HepG2 (cell line): ENCODE results near the gene SHANK2. TPM values are rescaled to one million over a fixed set of nuclear protein-coding genes. Genes with fewer than 3 reads are reported as not detected.

Experiments
- ARNT2 ChIP-seq: sonication (generic); formaldehyde crosslinking; IDR thresholded peaks from 2 replicates; pipeline ENCODE4 v1.8.0; 2022; ENCODE audit warnings: mild to moderate bottlenecking, low read depth, missing genetic modification reagents, moderate library complexity
- CBX5 ChIP-seq: sonication (generic); formaldehyde crosslinking; IDR thresholded peaks from 2 replicates; pipeline ENCODE4 v1.4.0; 2020; ENCODE audit warnings: missing genetic modification reagents, borderline replicate concordance
- CEBPB ChIP-seq: IDR thresholded peaks from 2 replicates; pipeline ENCODE4 v1.6.1; 2011; ENCODE audit warnings: low read depth, low read length, improper control_type of control experiment, borderline replicate concordance
- KLF16 ChIP-seq, 2 experiments: sonication (generic) in 1 of 2; formaldehyde crosslinking in 1 of 2; IDR thresholded peaks; 2 replicates each; pipeline versions ENCODE4 v1.6.1 to v1.8.0; 2016 to 2023; ENCODE audit warnings: missing genetic modification reagents in 2 of 2, missing compliant biosample characterization in 1 of 2
- LCORL ChIP-seq, 2 experiments: fragments of 450-650 bp in 1 of 2; sonication (generic) in 1 of 2; formaldehyde crosslinking in 1 of 2; IDR thresholded peaks; 2 replicates each; pipeline versions ENCODE4 v1.5.0 to v1.6.1; 2017 to 2020; ENCODE audit warnings: antibody characterized with exemption in 1 of 2, missing genetic modification reagents in 1 of 2
- NCOA5 ChIP-seq: sonication (generic); formaldehyde crosslinking; IDR thresholded peaks from 2 replicates; pipeline ENCODE4 v1.4.0; 2020; ENCODE audit warnings: missing genetic modification reagents
- TGIF2 ChIP-seq: IDR thresholded peaks from 2 replicates; pipeline ENCODE4 v1.6.1; 2016; ENCODE audit warnings: control low read depth, missing compliant biosample characterization
- ZBTB25 ChIP-seq: IDR thresholded peaks from 2 replicates; pipeline ENCODE4 v1.6.1; 2018; ENCODE audit warnings: missing genetic modification reagents
- ZBTB42 ChIP-seq: sonication (generic); formaldehyde crosslinking; IDR thresholded peaks from 2 replicates; pipeline ENCODE4 v1.5.0; 2020; ENCODE audit warnings: mild to moderate bottlenecking, missing genetic modification reagents
- ZEB1 ChIP-seq: IDR thresholded peaks from 2 replicates; pipeline ENCODE4 v1.6.1; 2012; ENCODE audit warnings: mild to moderate bottlenecking, low read depth, inconsistent platforms; ENCODE audit not compliant: insufficient replicate concordance
- ZKSCAN8 ChIP-seq: IDR thresholded peaks from 2 replicates; pipeline ENCODE4 v1.6.1; 2016; ENCODE audit warnings: borderline replicate concordance, missing genetic modification reagents, missing compliant biosample characterization
- ZMAT3 ChIP-seq: sonication (generic); formaldehyde crosslinking; conservative IDR thresholded peaks from 2 replicates; pipeline ENCODE4 v1.7.0; 2021; ENCODE audit warnings: missing genetic modification reagents
- ZNF143 ChIP-seq: sonication (generic); formaldehyde crosslinking; IDR thresholded peaks from 2 replicates; pipeline ENCODE4 v1.4.0; 2020; ENCODE audit warnings: missing genetic modification reagents
- ZNF264 ChIP-seq: sonication (generic); formaldehyde crosslinking; IDR thresholded peaks from 2 replicates; pipeline ENCODE4 v1.4.0; 2020; ENCODE audit warnings: missing genetic modification reagents
- ZNF546 ChIP-seq: sonication (generic); formaldehyde crosslinking; conservative IDR thresholded peaks from 2 replicates; pipeline ENCODE4 v1.8.1; 2023; ENCODE audit warnings: mild to moderate bottlenecking, missing genetic modification reagents
- ZNF749 ChIP-seq: sonication (generic); formaldehyde crosslinking; IDR thresholded peaks from 2 replicates; pipeline ENCODE4 v1.8.0; 2022; ENCODE audit warnings: mild to moderate bottlenecking, missing genetic modification reagents, moderate library complexity, borderline replicate concordance
- polyA plus RNA-seq, 8 experiments: library from polyadenylated mRNA; depleted of rRNA in 3 of 8; stranded (reverse) in 7 of 8; unstranded in 1 of 8; fragments of >200 nt; fragmentation: Illumina TruSeq in 4 of 8; extraction: Trizol in 4 of 8; gene quantifications; 2 replicates each; pipeline versions ENCODE4 v1.2.1 to v1.2.3, GENCODE V29; 2011 to 2016; ENCODE audit warnings: low read depth in 4 of 8, missing spikeins in 1 of 8, mixed read lengths in 1 of 8; ENCODE audit not compliant: insufficient read depth in 1 of 8
- total RNA-seq, 5 experiments: library from RNA; depleted of rRNA; stranded (reverse); fragments of >200 nt; fragmentation: Illumina TruSeq; extraction: Trizol; gene quantifications; 2 replicates each; pipeline ENCODE4 v1.2.3, GENCODE V29; 2016; ENCODE audit warnings: low read depth in 1 of 5
- TF ChIP-seq, protein P1 (sequence below): sonication (generic); formaldehyde crosslinking; IDR thresholded peaks from 2 replicates; pipeline ENCODE4 v1.9.0; 2021; ENCODE audit warnings: missing genetic modification reagents, borderline replicate concordance
- TF ChIP-seq, protein P2 (sequence below): sonication (generic); formaldehyde crosslinking; IDR thresholded peaks from 2 replicates; pipeline ENCODE4 v1.5.0; 2020; ENCODE audit warnings: missing genetic modification reagents
- TF ChIP-seq, protein P3 (sequence below): sonication (generic); formaldehyde crosslinking; IDR thresholded peaks from 2 replicates; pipeline ENCODE4 v1.5.1; 2020; ENCODE audit warnings: mild to moderate bottlenecking, missing genetic modification reagents, moderate library complexity
- TF ChIP-seq, protein P4 (sequence below): sonication (generic); formaldehyde crosslinking; conservative IDR thresholded peaks from 2 replicates; pipeline ENCODE4 v1.4.0; 2020; ENCODE audit warnings: missing genetic modification reagents

Gene SHANK2
- total and polyA plus RNA-seq, 2 of the 13 experiments (the other 11 are each of a cell fraction or from before 2014, with no cell fraction given) = 10.2 to 13.0 TPM

GRCh38 chr11:71251761-71252268 is 562 bp downstream of the SHANK2 start (continued):
- no peak for TF ChIP-seq ZBTB25 (CRISPR knock-in tag)
- TF ChIP-seq ZNF546 (CRISPR knock-in tag) = peak; percentile 53; the same call in 1 of the 2 replicates
- TF ChIP-seq, protein P1, sequence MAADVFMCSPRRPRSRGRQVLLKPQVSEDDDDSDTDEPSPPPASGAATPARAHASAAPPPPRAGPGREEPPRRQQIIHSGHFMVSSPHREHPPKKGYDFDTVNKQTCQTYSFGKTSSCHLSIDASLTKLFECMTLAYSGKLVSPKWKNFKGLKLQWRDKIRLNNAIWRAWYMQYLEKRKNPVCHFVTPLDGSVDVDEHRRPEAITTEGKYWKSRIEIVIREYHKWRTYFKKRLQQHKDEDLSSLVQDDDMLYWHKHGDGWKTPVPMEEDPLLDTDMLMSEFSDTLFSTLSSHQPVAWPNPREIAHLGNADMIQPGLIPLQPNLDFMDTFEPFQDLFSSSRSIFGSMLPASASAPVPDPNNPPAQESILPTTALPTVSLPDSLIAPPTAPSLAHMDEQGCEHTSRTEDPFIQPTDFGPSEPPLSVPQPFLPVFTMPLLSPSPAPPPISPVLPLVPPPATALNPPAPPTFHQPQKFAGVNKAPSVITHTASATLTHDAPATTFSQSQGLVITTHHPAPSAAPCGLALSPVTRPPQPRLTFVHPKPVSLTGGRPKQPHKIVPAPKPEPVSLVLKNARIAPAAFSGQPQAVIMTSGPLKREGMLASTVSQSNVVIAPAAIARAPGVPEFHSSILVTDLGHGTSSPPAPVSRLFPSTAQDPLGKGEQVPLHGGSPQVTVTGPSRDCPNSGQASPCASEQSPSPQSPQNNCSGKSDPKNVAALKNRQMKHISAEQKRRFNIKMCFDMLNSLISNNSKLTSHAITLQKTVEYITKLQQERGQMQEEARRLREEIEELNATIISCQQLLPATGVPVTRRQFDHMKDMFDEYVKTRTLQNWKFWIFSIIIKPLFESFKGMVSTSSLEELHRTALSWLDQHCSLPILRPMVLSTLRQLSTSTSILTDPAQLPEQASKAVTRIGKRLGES (CRISPR knock-in tag) = no peak
- TF ChIP-seq CEBPB = no peak
- no peak for TF ChIP-seq LCORL (IDR thresholded peaks at IDR 0.05)
- TF ChIP-seq LCORL (CRISPR knock-in tag; IDR thresholded peaks at IDR 0.05) = no peak
- TF ChIP-seq ZMAT3 (CRISPR knock-in tag) = no peak
- TF ChIP-seq ZKSCAN8 (CRISPR knock-in tag) = no peak
- TF ChIP-seq NCOA5 (CRISPR knock-in tag) = no peak
- TF ChIP-seq, protein P2, sequence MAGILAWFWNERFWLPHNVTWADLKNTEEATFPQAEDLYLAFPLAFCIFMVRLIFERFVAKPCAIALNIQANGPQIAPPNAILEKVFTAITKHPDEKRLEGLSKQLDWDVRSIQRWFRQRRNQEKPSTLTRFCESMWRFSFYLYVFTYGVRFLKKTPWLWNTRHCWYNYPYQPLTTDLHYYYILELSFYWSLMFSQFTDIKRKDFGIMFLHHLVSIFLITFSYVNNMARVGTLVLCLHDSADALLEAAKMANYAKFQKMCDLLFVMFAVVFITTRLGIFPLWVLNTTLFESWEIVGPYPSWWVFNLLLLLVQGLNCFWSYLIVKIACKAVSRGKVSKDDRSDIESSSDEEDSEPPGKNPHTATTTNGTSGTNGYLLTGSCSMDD (CRISPR knock-in tag) = no peak
- no peak for TF ChIP-seq ZNF143 (CRISPR knock-in tag)
- no peak for TF ChIP-seq KLF16 (CRISPR knock-in tag; IDR thresholded peaks at IDR 0.05)
- TF ChIP-seq CBX5 = no peak
- TF ChIP-seq, protein P3, sequence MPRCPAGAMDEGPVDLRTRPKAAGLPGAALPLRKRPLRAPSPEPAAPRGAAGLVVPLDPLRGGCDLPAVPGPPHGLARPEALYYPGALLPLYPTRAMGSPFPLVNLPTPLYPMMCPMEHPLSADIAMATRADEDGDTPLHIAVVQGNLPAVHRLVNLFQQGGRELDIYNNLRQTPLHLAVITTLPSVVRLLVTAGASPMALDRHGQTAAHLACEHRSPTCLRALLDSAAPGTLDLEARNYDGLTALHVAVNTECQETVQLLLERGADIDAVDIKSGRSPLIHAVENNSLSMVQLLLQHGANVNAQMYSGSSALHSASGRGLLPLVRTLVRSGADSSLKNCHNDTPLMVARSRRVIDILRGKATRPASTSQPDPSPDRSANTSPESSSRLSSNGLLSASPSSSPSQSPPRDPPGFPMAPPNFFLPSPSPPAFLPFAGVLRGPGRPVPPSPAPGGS (CRISPR knock-in tag) = 0 out of 2 replicates have a peak, but pooled peaks have one; percentile 54
- TF ChIP-seq ZNF264 (CRISPR knock-in tag) = no peak
- TF ChIP-seq, protein P4, sequence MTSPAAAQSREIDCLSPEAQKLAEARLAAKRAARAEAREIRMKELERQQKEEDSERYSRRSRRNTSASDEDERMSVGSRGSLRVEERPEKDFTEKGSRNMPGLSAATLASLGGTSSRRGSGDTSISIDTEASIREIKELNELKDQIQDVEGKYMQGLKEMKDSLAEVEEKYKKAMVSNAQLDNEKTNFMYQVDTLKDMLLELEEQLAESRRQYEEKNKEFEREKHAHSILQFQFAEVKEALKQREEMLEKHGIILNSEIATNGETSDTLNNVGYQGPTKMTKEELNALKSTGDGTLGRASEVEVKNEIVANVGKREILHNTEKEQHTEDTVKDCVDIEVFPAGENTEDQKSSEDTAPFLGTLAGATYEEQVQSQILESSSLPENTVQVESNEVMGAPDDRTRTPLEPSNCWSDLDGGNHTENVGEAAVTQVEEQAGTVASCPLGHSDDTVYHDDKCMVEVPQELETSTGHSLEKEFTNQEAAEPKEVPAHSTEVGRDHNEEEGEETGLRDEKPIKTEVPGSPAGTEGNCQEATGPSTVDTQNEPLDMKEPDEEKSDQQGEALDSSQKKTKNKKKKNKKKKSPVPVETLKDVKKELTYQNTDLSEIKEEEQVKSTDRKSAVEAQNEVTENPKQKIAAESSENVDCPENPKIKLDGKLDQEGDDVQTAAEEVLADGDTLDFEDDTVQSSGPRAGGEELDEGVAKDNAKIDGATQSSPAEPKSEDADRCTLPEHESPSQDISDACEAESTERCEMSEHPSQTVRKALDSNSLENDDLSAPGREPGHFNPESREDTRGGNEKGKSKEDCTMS (CRISPR knock-in tag) = no peak
- TF ChIP-seq TGIF2 = no peak
- TF ChIP-seq ZNF749 = 0 out of 2 replicates have a peak, but pooled peaks have one; percentile 68
- no peak for TF ChIP-seq ZEB1
- TF ChIP-seq ZBTB42 (CRISPR knock-in tag) = peak; percentile 77; the same call in 1 of the 2 replicates
- no peak for TF ChIP-seq ARNT2
